Measurements from ENCODE around the gene KCNJ4.

KCNJ4 gene

GRCh38 chr22:38423512-38424503 lies 31.2 kb downstream of the KCNJ4 start:
- TF ChIP-seq, protein P1, sequence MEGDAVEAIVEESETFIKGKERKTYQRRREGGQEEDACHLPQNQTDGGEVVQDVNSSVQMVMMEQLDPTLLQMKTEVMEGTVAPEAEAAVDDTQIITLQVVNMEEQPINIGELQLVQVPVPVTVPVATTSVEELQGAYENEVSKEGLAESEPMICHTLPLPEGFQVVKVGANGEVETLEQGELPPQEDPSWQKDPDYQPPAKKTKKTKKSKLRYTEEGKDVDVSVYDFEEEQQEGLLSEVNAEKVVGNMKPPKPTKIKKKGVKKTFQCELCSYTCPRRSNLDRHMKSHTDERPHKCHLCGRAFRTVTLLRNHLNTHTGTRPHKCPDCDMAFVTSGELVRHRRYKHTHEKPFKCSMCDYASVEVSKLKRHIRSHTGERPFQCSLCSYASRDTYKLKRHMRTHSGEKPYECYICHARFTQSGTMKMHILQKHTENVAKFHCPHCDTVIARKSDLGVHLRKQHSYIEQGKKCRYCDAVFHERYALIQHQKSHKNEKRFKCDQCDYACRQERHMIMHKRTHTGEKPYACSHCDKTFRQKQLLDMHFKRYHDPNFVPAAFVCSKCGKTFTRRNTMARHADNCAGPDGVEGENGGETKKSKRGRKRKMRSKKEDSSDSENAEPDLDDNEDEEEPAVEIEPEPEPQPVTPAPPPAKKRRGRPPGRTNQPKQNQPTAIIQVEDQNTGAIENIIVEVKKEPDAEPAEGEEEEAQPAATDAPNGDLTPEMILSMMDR (IDR thresholded peaks at IDR 0.05): no peak
- Mint-ChIP-seq H3K27me3 (ENCODE audit: low read depth, poor library complexity) (peaks cover 4% of the 10 kb centered on the region), H3K4me1 (peaks cover 23% of the 10 kb centered on the region), H3K4me3 (no peak overlapping the region), H3K36me3 (ENCODE audit: low read depth) (peaks cover 5% of the 10 kb centered on the region), H3K27ac (no peak overlapping the region), H3K9me3 (no peaks in the 10 kb centered on the region)
- no peak for DNase-seq

- no peak overlapping the region for H3K4me3 Mint-ChIP-seq
- TF ChIP-seq, protein P1 (IDR thresholded peaks at IDR 0.05): no peak
Measured at GRCh38 chr22:38422611-38423511, 32.1 kb downstream of the KCNJ4 start.

DNA sequence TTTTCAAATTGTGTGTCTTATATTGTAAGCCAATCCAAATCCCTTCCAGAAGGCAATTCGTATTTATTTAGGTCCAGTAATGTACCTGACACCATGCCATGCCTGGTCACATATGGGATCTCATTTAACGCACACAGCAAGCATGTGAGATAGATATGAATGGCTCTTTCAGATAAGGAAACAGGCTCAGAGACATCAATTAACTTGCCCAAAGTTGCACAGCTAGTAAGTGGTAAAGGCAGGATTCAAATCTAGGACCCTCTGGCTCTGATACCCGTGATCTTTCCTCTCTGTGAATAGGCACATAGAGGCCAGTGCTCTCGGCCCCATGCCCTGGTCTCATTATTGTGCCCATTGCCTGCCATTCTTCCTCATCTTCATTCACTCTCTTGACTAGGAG lies 34.3 kb downstream of the KCNJ4 start:
- Mint-ChIP-seq H3K4me3 (no peak overlapping the region), H3K4me1 (peaks cover 30% of the 10 kb centered on the region), H3K27ac (no peak overlapping the region), H3K27me3 (ENCODE audit: low read depth, poor library complexity) (no peaks in the 10 kb centered on the region), H3K9me3 (no peaks in the 10 kb centered on the region), H3K36me3 (ENCODE audit: low read depth) (no peaks in the 10 kb centered on the region)
- DNase-seq: no peak
- TF ChIP-seq, protein P1 (IDR thresholded peaks at IDR 0.05): no peak

More at GRCh38 chr22:38422611-38423511, 32.1 kb downstream of the KCNJ4 start:
- no peak overlapping the region for H3K27ac Mint-ChIP-seq
- H3K36me3 Mint-ChIP-seq (ENCODE audit: low read depth): peaks cover 5% of the 10 kb centered on the region
- no peak for DNase-seq
- H3K4me1 Mint-ChIP-seq: peaks cover 22% of the 10 kb centered on the region
- H3K27me3 Mint-ChIP-seq (ENCODE audit: low read depth, poor library complexity): peaks cover 4% of the 10 kb centered on the region
- H3K9me3 Mint-ChIP-seq: no peaks in the 10 kb centered on the region

DNA sequence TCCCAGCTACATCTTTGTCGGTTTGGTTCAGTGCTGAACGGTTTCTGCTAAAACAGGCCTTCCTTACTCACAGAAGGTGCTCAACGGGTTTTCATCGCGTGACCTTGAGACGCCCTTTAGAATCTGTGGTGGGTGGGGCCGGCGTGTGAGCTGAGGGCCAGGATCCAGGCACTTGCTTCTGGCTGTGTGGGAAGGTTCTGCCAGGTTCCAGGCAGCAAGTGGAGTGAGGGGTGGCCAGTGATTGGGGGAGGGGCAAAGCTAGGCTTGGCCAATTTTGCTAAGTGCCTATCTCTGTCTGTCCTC lies 35.2 kb downstream of the KCNJ4 start:
- TF ChIP-seq, protein P1 (IDR thresholded peaks at IDR 0.05): no peak
- no peaks in the 10 kb centered on the region for H3K9me3 Mint-ChIP-seq
- no peak overlapping the region for H3K4me3 Mint-ChIP-seq
- H3K4me1 Mint-ChIP-seq: peaks cover 36% of the 10 kb centered on the region
- H3K27ac Mint-ChIP-seq: no peak overlapping the region
- H3K36me3 Mint-ChIP-seq (ENCODE audit: low read depth): no peaks in the 10 kb centered on the region
- peaks cover 1% of the 10 kb centered on the region for H3K27me3 Mint-ChIP-seq (ENCODE audit: low read depth, poor library complexity)
- DNase-seq: no peak

DNA sequence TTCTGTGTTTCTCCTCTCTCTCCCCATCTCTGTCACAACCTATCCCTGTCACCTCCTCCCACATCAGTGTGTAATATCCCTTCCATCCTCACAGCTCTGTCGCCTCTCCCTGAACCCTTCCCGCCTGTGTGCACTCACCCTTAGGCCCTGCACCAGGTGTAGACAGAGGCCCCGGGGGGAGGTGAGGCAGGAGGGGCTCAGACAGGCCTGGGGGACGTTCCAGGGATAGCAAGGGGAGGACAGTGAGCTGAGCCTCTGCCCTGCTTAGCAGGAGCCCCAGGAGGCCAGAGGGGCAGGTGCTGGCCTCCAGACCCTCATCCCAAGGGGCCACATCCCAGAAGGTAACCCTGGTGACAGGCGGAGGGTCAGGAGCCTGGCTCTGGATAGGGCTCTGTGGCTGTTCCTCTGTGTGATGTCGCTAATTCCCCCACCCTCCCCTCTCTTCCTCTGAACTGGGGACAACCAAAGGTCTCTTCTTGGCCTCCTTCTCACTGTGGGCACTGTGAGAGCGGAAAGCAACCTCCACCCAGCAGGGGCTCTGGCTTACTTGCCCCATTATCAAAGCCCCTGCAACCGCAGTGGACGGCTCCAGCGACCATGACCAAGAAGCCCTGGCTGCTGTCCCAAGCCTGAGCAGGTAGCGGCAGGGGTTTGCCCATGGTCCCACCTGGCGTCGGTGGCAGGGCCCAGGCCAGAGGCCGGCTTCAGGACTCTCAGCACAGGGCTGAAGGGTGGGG lies 35.7 kb downstream of the KCNJ4 start:
- no peak for DNase-seq
- H3K4me3 Mint-ChIP-seq: no peak overlapping the region
- H3K27ac Mint-ChIP-seq: no peak overlapping the region
- H3K36me3 Mint-ChIP-seq (ENCODE audit: low read depth): no peaks in the 10 kb centered on the region
- H3K4me1 Mint-ChIP-seq: peaks cover 36% of the 10 kb centered on the region
- peaks cover 5% of the 10 kb centered on the region for H3K27me3 Mint-ChIP-seq (ENCODE audit: low read depth, poor library complexity)
- TF ChIP-seq, protein P1 (IDR thresholded peaks at IDR 0.05): no peak
- H3K9me3 Mint-ChIP-seq: no peaks in the 10 kb centered on the region
